ENCODE measurements around the gene EDDM3A. TPM values are rescaled to one million over a fixed set of nuclear protein-coding genes. Genes with fewer than 3 reads are reported as not detected.

The EDDM3A gene
- total and polyA plus RNA-seq, 2 experiments from 2014 or later = not detected

DNA sequence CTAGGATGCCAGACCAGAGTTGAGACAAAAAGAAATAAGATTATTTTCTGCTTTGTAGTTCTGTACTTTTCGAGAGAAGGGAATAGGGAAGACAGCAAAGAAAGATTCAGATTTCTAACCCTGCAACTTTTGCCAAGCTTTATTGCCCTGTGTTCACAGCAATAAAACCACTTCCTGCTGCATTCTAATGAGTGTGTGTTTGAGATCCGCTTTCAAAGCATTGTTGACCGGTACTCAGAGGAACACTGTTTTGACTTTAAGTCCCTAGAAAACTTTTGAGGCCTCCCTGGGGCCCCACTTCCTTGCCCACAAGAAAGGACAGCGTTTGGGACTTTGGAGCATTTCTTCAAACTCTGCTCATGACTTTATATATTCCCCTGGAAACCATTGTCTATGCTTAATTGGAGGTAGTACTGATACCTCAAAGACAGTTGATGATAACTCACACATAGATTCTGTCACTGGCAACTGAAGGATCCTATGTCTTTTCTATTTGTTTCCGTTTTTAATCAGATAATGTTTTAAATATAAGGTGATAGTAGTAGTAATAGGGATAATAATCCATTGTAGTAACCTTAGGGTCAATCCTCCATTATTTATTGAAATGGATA lies 36.7 kb downstream of the EDDM3A start:
- peak overlapping the region; percentile 6 for H3K4me3 ChIP-seq
- Mint-ChIP-seq H3K4me3 (peak overlapping the region; percentile 2; the same call in 1 of the 3 replicates), H3K27ac (peak overlapping the region; percentile 41), H3K4me1 (peaks cover 47% of the 10 kb centered on the region), H3K9me3 (no peaks in the 10 kb centered on the region; the same call in 2 of the 3 replicates), H3K27me3 (ENCODE audit: insufficient read depth, low read depth, poor library complexity) (peaks cover 6% of the 10 kb centered on the region), H3K36me3 (ENCODE audit: low read depth) (peaks cover 5% of the 10 kb centered on the region; the same call in 1 of the 3 replicates)
- H3K4me2 ChIP-seq = peak overlapping the region; percentile 59
- H2AFZ ChIP-seq = no peak overlapping the region
- H3K27me3 ChIP-seq (ENCODE audit: insufficient read depth) = no peaks in the 10 kb centered on the region
- no peaks in the 10 kb centered on the region for H4K20me1 ChIP-seq (replicated peaks; ENCODE audit: insufficient read depth)
- no peaks in the 10 kb centered on the region for H3K79me2 ChIP-seq (replicated peaks; ENCODE audit: insufficient read depth)
- H3K36me3 ChIP-seq (ENCODE audit: insufficient read depth) = no peaks in the 10 kb centered on the region
- H3K4me1 ChIP-seq (ENCODE audit: insufficient read depth) = peaks cover 46% of the 10 kb centered on the region
- peak overlapping the region; percentile 73 for H3K27ac ChIP-seq (ENCODE audit: low read depth)
- peak; percentile 40 for DNase-seq (ENCODE audit: low spot score)
- H3F3A ChIP-seq (replicated peaks; ENCODE audit: low read depth) = no peaks in the 10 kb centered on the region
- ATAC-seq = peak; percentile 21
- no peaks in the 10 kb centered on the region for H3K9me2 ChIP-seq (ENCODE audit: insufficient read depth)
- TF ChIP-seq ZNF331 (CRISPR knock-in tag; IDR thresholded peaks at IDR 0.05; ENCODE audit: low read depth) = no peak
- TF ChIP-seq, protein P1, sequence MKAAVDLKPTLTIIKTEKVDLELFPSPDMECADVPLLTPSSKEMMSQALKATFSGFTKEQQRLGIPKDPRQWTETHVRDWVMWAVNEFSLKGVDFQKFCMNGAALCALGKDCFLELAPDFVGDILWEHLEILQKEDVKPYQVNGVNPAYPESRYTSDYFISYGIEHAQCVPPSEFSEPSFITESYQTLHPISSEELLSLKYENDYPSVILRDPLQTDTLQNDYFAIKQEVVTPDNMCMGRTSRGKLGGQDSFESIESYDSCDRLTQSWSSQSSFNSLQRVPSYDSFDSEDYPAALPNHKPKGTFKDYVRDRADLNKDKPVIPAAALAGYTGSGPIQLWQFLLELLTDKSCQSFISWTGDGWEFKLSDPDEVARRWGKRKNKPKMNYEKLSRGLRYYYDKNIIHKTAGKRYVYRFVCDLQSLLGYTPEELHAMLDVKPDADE (IDR thresholded peaks at IDR 0.05) = no peak
- TF ChIP-seq ZNF114 (CRISPR knock-in tag; IDR thresholded peaks at IDR 0.05) = no peak

DNA sequence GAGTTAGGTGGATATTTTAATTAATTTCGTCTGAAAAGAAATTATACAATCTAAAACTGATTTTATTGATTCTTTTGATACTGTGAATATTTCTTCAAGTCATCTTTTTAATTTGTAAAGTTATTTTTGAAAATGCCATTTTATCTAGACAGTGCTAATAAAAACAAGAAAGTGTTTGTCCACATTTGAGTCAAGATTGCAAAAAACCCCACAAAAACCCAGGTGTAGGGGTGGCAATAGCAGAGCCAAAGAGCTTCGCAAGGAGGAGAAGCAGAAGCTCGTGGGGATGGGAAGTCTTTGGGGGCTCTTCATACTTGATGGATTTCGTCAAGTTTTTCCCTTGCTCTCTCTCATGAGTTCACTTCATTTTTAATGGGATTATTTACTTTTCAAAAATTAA lies 41.3 kb downstream of the EDDM3A start:
- Histone ChIP-seq H3K79me2 (replicated peaks; ENCODE audit: insufficient read depth) (no peaks in the 10 kb centered on the region), H3K27ac (ENCODE audit: low read depth) (no peak overlapping the region), H3K36me3 (ENCODE audit: insufficient read depth) (no peaks in the 10 kb centered on the region), H3K9me2 (ENCODE audit: insufficient read depth) (no peaks in the 10 kb centered on the region), H4K20me1 (replicated peaks; ENCODE audit: insufficient read depth) (no peaks in the 10 kb centered on the region), H3K4me2 (no peak overlapping the region), H2AFZ (no peak overlapping the region), H3K4me3 (no peak overlapping the region), H3K4me1 (ENCODE audit: insufficient read depth) (peaks cover 25% of the 10 kb centered on the region), H3F3A (replicated peaks; ENCODE audit: low read depth) (no peaks in the 10 kb centered on the region), H3K27me3 (ENCODE audit: insufficient read depth) (no peaks in the 10 kb centered on the region)
- DNase-seq (ENCODE audit: low spot score) (no peak), ATAC-seq (no peak)
- Mint-ChIP-seq H3K4me3 (no peak overlapping the region), H3K27ac (no peak overlapping the region), H3K4me1 (peaks cover 30% of the 10 kb centered on the region), H3K9me3 (no peaks in the 10 kb centered on the region; the same call in 2 of the 3 replicates), H3K36me3 (ENCODE audit: low read depth) (no peaks in the 10 kb centered on the region), H3K27me3 (ENCODE audit: insufficient read depth, low read depth, poor library complexity) (peaks cover 7% of the 10 kb centered on the region)
- TF ChIP-seq POLR2AphosphoS5 (IDR thresholded peaks at IDR 0.05; ENCODE audit: low read depth) (no peak), ZNF331 (CRISPR knock-in tag; IDR thresholded peaks at IDR 0.05; ENCODE audit: low read depth) (no peak), JUNB (IDR thresholded peaks at IDR 0.05; ENCODE audit: unreplicated experiment) (no peak), ZNF114 (CRISPR knock-in tag; IDR thresholded peaks at IDR 0.05) (no peak)
- TF ChIP-seq, protein P2, sequence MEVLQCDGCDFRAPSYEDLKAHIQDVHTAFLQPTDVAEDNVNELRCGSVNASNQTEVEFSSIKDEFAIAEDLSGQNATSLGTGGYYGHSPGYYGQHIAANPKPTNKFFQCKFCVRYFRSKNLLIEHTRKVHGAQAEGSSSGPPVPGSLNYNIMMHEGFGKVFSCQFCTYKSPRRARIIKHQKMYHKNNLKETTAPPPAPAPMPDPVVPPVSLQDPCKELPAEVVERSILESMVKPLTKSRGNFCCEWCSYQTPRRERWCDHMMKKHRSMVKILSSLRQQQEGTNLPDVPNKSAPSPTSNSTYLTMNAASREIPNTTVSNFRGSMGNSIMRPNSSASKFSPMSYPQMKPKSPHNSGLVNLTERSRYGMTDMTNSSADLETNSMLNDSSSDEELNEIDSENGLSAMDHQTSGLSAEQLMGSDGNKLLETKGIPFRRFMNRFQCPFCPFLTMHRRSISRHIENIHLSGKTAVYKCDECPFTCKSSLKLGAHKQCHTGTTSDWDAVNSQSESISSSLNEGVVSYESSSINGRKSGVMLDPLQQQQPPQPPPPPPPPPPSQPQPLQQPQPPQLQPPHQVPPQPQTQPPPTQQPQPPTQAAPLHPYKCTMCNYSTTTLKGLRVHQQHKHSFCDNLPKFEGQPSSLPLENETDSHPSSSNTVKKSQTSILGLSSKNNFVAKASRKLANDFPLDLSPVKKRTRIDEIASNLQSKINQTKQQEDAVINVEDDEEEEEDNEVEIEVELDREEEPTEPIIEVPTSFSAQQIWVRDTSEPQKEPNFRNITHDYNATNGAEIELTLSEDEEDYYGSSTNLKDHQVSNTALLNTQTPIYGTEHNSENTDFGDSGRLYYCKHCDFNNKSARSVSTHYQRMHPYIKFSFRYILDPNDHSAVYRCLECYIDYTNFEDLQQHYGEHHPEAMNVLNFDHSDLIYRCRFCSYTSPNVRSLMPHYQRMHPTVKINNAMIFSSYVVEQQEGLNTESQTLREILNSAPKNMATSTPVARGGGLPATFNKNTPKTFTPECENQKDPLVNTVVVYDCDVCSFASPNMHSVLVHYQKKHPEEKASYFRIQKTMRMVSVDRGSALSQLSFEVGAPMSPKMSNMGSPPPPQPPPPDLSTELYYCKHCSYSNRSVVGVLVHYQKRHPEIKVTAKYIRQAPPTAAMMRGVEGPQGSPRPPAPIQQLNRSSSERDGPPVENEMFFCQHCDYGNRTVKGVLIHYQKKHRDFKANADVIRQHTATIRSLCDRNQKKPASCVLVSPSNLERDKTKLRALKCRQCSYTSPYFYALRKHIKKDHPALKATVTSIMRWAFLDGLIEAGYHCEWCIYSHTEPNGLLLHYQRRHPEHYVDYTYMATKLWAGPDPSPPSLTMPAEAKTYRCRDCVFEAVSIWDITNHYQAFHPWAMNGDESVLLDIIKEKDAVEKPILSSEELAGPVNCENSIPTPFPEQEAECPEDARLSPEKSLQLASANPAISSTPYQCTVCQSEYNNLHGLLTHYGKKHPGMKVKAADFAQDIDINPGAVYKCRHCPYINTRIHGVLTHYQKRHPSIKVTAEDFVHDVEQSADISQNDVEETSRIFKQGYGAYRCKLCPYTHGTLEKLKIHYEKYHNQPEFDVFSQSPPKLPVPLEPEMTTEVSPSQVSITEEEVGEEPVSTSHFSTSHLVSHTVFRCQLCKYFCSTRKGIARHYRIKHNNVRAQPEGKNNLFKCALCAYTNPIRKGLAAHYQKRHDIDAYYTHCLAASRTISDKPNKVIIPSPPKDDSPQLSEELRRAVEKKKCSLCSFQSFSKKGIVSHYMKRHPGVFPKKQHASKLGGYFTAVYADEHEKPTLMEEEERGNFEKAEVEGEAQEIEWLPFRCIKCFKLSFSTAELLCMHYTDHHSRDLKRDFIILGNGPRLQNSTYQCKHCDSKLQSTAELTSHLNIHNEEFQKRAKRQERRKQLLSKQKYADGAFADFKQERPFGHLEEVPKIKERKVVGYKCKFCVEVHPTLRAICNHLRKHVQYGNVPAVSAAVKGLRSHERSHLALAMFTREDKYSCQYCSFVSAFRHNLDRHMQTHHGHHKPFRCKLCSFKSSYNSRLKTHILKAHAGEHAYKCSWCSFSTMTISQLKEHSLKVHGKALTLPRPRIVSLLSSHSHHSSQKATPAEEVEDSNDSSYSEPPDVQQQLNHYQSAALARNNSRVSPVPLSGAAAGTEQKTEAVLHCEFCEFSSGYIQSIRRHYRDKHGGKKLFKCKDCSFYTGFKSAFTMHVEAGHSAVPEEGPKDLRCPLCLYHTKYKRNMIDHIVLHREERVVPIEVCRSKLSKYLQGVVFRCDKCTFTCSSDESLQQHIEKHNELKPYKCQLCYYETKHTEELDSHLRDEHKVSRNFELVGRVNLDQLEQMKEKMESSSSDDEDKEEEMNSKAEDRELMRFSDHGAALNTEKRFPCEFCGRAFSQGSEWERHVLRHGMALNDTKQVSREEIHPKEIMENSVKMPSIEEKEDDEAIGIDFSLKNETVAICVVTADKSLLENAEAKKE (CRISPR knock-in tag; IDR thresholded peaks at IDR 0.05) = no peak
- TF ChIP-seq, protein P3, sequence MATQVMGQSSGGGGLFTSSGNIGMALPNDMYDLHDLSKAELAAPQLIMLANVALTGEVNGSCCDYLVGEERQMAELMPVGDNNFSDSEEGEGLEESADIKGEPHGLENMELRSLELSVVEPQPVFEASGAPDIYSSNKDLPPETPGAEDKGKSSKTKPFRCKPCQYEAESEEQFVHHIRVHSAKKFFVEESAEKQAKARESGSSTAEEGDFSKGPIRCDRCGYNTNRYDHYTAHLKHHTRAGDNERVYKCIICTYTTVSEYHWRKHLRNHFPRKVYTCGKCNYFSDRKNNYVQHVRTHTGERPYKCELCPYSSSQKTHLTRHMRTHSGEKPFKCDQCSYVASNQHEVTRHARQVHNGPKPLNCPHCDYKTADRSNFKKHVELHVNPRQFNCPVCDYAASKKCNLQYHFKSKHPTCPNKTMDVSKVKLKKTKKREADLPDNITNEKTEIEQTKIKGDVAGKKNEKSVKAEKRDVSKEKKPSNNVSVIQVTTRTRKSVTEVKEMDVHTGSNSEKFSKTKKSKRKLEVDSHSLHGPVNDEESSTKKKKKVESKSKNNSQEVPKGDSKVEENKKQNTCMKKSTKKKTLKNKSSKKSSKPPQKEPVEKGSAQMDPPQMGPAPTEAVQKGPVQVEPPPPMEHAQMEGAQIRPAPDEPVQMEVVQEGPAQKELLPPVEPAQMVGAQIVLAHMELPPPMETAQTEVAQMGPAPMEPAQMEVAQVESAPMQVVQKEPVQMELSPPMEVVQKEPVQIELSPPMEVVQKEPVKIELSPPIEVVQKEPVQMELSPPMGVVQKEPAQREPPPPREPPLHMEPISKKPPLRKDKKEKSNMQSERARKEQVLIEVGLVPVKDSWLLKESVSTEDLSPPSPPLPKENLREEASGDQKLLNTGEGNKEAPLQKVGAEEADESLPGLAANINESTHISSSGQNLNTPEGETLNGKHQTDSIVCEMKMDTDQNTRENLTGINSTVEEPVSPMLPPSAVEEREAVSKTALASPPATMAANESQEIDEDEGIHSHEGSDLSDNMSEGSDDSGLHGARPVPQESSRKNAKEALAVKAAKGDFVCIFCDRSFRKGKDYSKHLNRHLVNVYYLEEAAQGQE (IDR thresholded peaks at IDR 0.05; ENCODE audit: unreplicated experiment) = no peak
- TF ChIP-seq, protein P4, sequence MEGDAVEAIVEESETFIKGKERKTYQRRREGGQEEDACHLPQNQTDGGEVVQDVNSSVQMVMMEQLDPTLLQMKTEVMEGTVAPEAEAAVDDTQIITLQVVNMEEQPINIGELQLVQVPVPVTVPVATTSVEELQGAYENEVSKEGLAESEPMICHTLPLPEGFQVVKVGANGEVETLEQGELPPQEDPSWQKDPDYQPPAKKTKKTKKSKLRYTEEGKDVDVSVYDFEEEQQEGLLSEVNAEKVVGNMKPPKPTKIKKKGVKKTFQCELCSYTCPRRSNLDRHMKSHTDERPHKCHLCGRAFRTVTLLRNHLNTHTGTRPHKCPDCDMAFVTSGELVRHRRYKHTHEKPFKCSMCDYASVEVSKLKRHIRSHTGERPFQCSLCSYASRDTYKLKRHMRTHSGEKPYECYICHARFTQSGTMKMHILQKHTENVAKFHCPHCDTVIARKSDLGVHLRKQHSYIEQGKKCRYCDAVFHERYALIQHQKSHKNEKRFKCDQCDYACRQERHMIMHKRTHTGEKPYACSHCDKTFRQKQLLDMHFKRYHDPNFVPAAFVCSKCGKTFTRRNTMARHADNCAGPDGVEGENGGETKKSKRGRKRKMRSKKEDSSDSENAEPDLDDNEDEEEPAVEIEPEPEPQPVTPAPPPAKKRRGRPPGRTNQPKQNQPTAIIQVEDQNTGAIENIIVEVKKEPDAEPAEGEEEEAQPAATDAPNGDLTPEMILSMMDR (conservative IDR thresholded peaks at IDR 0.05; ENCODE audit: low read depth in 2 of 2) = no peak
